ENCODE data around the gene ZNF17. TPM values are rescaled to one million over a fixed set of nuclear protein-coding genes. Genes with fewer than 3 reads are reported as not detected.
A peak's percentile ranks its signal among the peaks of the same experiment; 100 is the strongest.

The ZNF17 gene
- total and polyA plus RNA-seq, 2 donors from 2014 or later: 3.6 to 17.7 TPM

GRCh38 chr19:57382806-57383488 is 28.0 kb upstream of the ZNF17 start:
- no peaks in the 10 kb centered on the region for H3K4me1 ChIP-seq (ENCODE audit: control insufficient read depth in 2 of 3, insufficient read depth in 2 of 3, low read depth in 1 of 3, low read length in 3 of 3)
- no peak overlapping the region for H3K27ac ChIP-seq (ENCODE audit: low read depth in 2 of 2, low read length in 2 of 2)
- no peak overlapping the region for H3K9ac ChIP-seq (ENCODE audit: low read length in 3 of 3)
- FAIRE-seq: no peak
- H3K9me3 ChIP-seq (ENCODE audit: control insufficient read depth in 2 of 3, insufficient read depth in 1 of 3, low read length in 3 of 3): peaks cover 0 to 6% (median 6%) of the 10 kb centered on the region in 3 donors
- H3K4me3 ChIP-seq (ENCODE audit: low read length in 3 of 3): no peak overlapping the region
- H3K36me3 ChIP-seq (ENCODE audit: control insufficient read depth in 2 of 3, insufficient read depth in 3 of 3, low read length in 3 of 3): peaks cover 0 to 4% (median 2%) of the 10 kb centered on the region in 3 donors
- TF ChIP-seq CTCF (IDR thresholded peaks at IDR 0.05; ENCODE audit: borderline replicate concordance, extremely low read depth, insufficient read depth): no peak
- H3K27me3 ChIP-seq (ENCODE audit: control insufficient read depth, insufficient read depth, low read length): no peaks in the 10 kb centered on the region
- DNase-seq: no peak
- intact Hi-C loops (cut with DNase I): no loop called here

- intact Hi-C loops (cut with DNase I): no loop called here
- H3K27ac ChIP-seq (ENCODE audit: low read depth in 2 of 2, low read length in 2 of 2): peak overlapping the region; percentile 69 to 95
- H3K4me1 ChIP-seq (ENCODE audit: control insufficient read depth in 2 of 3, insufficient read depth in 2 of 3, low read depth in 1 of 3, low read length in 3 of 3): peaks cover 0 to 10% (median 0%) of the 10 kb centered on the region in 3 donors
- DNase-seq (no peak), FAIRE-seq (no peak)
- H3K4me3 ChIP-seq (ENCODE audit: low read length in 3 of 3): peak overlapping the region; percentile 84 to 97 (median 89)
- H3K9ac ChIP-seq (ENCODE audit: low read length in 3 of 3): peak overlapping the region; percentile 31 to 91 (median 64)
- no peaks in the 10 kb centered on the region for H3K27me3 ChIP-seq (ENCODE audit: control insufficient read depth, insufficient read depth, low read length)
- H3K9me3 ChIP-seq (ENCODE audit: control insufficient read depth in 2 of 3, insufficient read depth in 1 of 3, low read length in 3 of 3): no peaks in the 10 kb centered on the region
- no peak for TF ChIP-seq CTCF (IDR thresholded peaks at IDR 0.05; ENCODE audit: borderline replicate concordance, extremely low read depth, insufficient read depth)
- H3K36me3 ChIP-seq (ENCODE audit: control insufficient read depth in 2 of 3, insufficient read depth in 3 of 3, low read length in 3 of 3): peaks cover 0 to 5% (median 5%) of the 10 kb centered on the region in 3 donors
Observed at GRCh38 chr19:57389194-57389729, 21.7 kb upstream of the ZNF17 start.

GRCh38 chr19:57389730-57390598 is 21.0 kb upstream of the ZNF17 start, which contains the start of gene ZNF548:
ZNF548 (plus strand) TSS chr19:57389854; CDS start chr19:57390100, 246 bp downstream.
- Histone ChIP-seq H3K27ac (ENCODE audit: low read depth in 2 of 2, low read length in 2 of 2) (peak within 1 kb of the TSS; percentile 89 to 95), H3K9me3 (ENCODE audit: control insufficient read depth in 2 of 3, insufficient read depth in 1 of 3, low read length in 3 of 3) (no peaks in the 10 kb centered on the region), H3K9ac (ENCODE audit: low read length in 3 of 3) (peak within 1 kb of the TSS; percentile 77 to 97 (median 91)), H3K4me3 (ENCODE audit: low read length in 3 of 3) (peak within 1 kb of the TSS; percentile 84 to 97 (median 89)), H3K4me1 (ENCODE audit: control insufficient read depth in 2 of 3, insufficient read depth in 2 of 3, low read depth in 1 of 3, low read length in 3 of 3) (peaks cover 0 to 10% (median 0%) of the 10 kb centered on the region in 3 donors), H3K27me3 (ENCODE audit: control insufficient read depth, insufficient read depth, low read length) (no peaks in the 10 kb centered on the region), H3K36me3 (ENCODE audit: control insufficient read depth in 2 of 3, insufficient read depth in 3 of 3, low read length in 3 of 3) (peaks cover 0 to 7% (median 5%) of the 10 kb centered on the region in 3 donors)
- DNase-seq: peak; percentile 98 to 99 (median 99)
- intact Hi-C loops (cut with DNase I): no loop called here
- peak; percentile 95 for FAIRE-seq
- peak; percentile 9 for TF ChIP-seq CTCF (IDR thresholded peaks at IDR 0.05; ENCODE audit: borderline replicate concordance, extremely low read depth, insufficient read depth)
